ENCODE results near the gene WAS. TPM values are rescaled to one million over a fixed set of nuclear protein-coding genes. Genes with fewer than 3 reads are reported as not detected.

The WAS gene
- total and polyA plus RNA-seq, 2 of the 8 experiments (the other 6 are each of a cell fraction or from before 2014, with no cell fraction given): 0.63 to 0.65 TPM

GRCh38 chrX:48676893-48677270 lies 6.7 kb upstream of the WAS start:
- H3K4me1 ChIP-seq (replicated peaks in 1 of 4; ENCODE audit: control insufficient read depth in 3 of 4, insufficient read depth in 4 of 4, low read length in 3 of 4): peaks cover 0 to 3% (median 0%) of the 10 kb centered on the region in 4 experiments; a peak in 1 of 7 replicates

More at GRCh38 chrX:48676893-48677270, 6.7 kb upstream of the WAS start:
- ChIA-PET CTCF (ENCODE audit: partially characterized antibody) (no interaction called here), POLR2A (ENCODE audit: partially characterized antibody) (interaction anchor here (0.6 to 2.3 kb wide), 3 partner anchors 12 to 275 kb away, joined by 3 to 16 read pairs (median 3); partner anchors contain the start of gene SUV39H1)
- WGBS, 2 experiments (ENCODE audit: extremely low coverage in 1 of 2, insufficient coverage in 1 of 2, insufficient read length in 1 of 2, insufficient replicate concordance in 2 of 2, low coverage in 1 of 2, low lambda C conversion rate in 2 of 2, missing lambda C conversion rate in 1 of 2): 0% methylated on average over 1 of the region's 9 CpGs; no CpG with 5 or more reads in 1 of the 2 experiments
- Histone ChIP-seq H3K36me3 (ENCODE audit: control insufficient read depth in 2 of 4, insufficient read depth in 4 of 4, low read length in 3 of 4) (no peaks in the 10 kb centered on the region), H3K4me2 (ENCODE audit: insufficient read depth in 1 of 2, low read depth in 2 of 2, low read length in 2 of 2) (peak overlapping the region; percentile 57 to 73), H3K9me3 (ENCODE audit: insufficient read depth in 2 of 2, low read depth in 1 of 2, low read length in 1 of 2) (no peaks in the 10 kb centered on the region), H2BK120ac (replicated peaks; ENCODE audit: low read depth, low read length) (no peak overlapping the region), H3K4ac (replicated peaks; ENCODE audit: insufficient read length, low read depth, low read length) (no peak overlapping the region), H4K8ac (ENCODE audit: extremely low read depth, insufficient read depth, low read length) (no peak overlapping the region; the same call in 1 of the 2 replicates), H3K56ac (replicated peaks; ENCODE audit: insufficient read length, low read depth, low read length) (no peak overlapping the region), H3K27ac (ENCODE audit: low read depth, low read length) (peak overlapping the region; percentile 23; the same call in 1 of the 2 replicates), H4K20me1 (replicated peaks in 1 of 2; ENCODE audit: control insufficient read depth in 1 of 2, insufficient read depth in 2 of 2, low read length in 2 of 2) (no peaks in the 10 kb centered on the region), H2AK5ac (ENCODE audit: low read depth, low read length) (no peak overlapping the region), H3K4me3 (ENCODE audit: extremely low read depth in 1 of 4, insufficient read depth in 2 of 4, low read depth in 3 of 4, low read length in 4 of 4) (peak overlapping the region; percentile 64 to 88 (median 75)), H2AFZ (ENCODE audit: low read length) (no peak overlapping the region), H3K79me1 (ENCODE audit: low read depth, low read length) (no peaks in the 10 kb centered on the region), H3K23ac (ENCODE audit: insufficient read length) (no peak overlapping the region), H3K18ac (ENCODE audit: extremely low read depth, low read length) (peak overlapping the region; percentile 60; the same call in 1 of the 2 replicates), H3K9ac (replicated peaks in 1 of 4; ENCODE audit: extremely low read depth in 1 of 4, low read depth in 3 of 4, low read length in 3 of 4) (peak overlapping the region in 2 of 4 experiments; percentile 58 to 69; a peak in 4 of 7 replicates), H4K5ac (ENCODE audit: insufficient read length, low read depth, low read length) (no peak overlapping the region), H2BK15ac (ENCODE audit: low read length) (no peak overlapping the region), H4K91ac (replicated peaks; ENCODE audit: insufficient read length, low read length) (peak overlapping the region; percentile 54), H2BK20ac (ENCODE audit: low read length) (no peak overlapping the region), H3K14ac (ENCODE audit: insufficient read length) (no peak overlapping the region), H3K23me2 (ENCODE audit: low read depth, low read length) (peaks cover 2% of the 10 kb centered on the region; the same call in 1 of the 2 replicates), H2BK5ac (ENCODE audit: low read depth, low read length) (no peak overlapping the region), H3K79me2 (ENCODE audit: control insufficient read depth in 1 of 2, insufficient read depth in 2 of 2, low read length in 2 of 2) (no peaks in the 10 kb centered on the region), H2BK12ac (ENCODE audit: low read depth, low read length) (no peak overlapping the region), H3K27me3 (replicated peaks in 1 of 4; ENCODE audit: control insufficient read depth in 3 of 4, extremely low read depth in 1 of 4, insufficient read depth in 3 of 4, low read length in 3 of 4) (no peaks in the 10 kb centered on the region)
- DNase-seq (ENCODE audit: low read depth in 1 of 2, low spot score in 2 of 2) (no peak), FAIRE-seq (no peak)
- TF ChIP-seq KDM4A (IDR thresholded peaks at IDR 0.05; ENCODE audit: low read depth, low read length, severe bottlenecking): peak; percentile 44
- TF ChIP-seq PHF8 (conservative IDR thresholded peaks at IDR 0.05; ENCODE audit: low read depth, low read length): 0 out of 2 replicates have a peak, but pooled peaks have one; percentile 6
- TF ChIP-seq TAF1 (IDR thresholded peaks at IDR 0.05; ENCODE audit: low read depth, low read length): no peak

Measured in H1 (cell line).